ENCODE measurements around the gene ITIH5. TPM values are rescaled to one million over a fixed set of nuclear protein-coding genes. Genes with fewer than 3 reads are reported as not detected.
"Not testable (repeated sequence)": the region's sequence is repeated elsewhere in the genome, so short reads cannot be mapped to it uniquely, and the experiment has no call there.

Gene ITIH5
- total and polyA plus RNA-seq, 2 donors = 1.2 to 1.8 TPM

- not testable (repeated sequence) for H3K4me1 ChIP-seq (ENCODE audit: control insufficient read depth in 2 of 2, insufficient read depth in 2 of 2, low read length in 2 of 2); DNase-seq (ENCODE audit: low read depth in 6 of 9, low spot score in 9 of 9); H3K27me3 ChIP-seq (ENCODE audit: control insufficient read depth in 2 of 2, insufficient read depth in 1 of 2, low read length in 1 of 2); H3K27ac ChIP-seq (ENCODE audit: low read depth in 1 of 2, low read length in 1 of 2); H3K4me3 ChIP-seq (ENCODE audit: low read length in 2 of 2); H3K36me3 ChIP-seq (ENCODE audit: control insufficient read depth in 2 of 2, insufficient read depth in 2 of 2, low read length in 1 of 2)
- peaks cover 0 to 15% of the 10 kb centered on the region in 2 donors for H3K9me3 ChIP-seq (ENCODE audit: control insufficient read depth in 2 of 2, insufficient read depth in 1 of 2, low read length in 1 of 2)
Observed at GRCh38 chr10:7692368-7692767, 25.6 kb upstream of the ITIH5 start.

GRCh38 chr10:7690885-7691597 is 24.3 kb upstream of the ITIH5 start:
- H3K4me1 ChIP-seq (ENCODE audit: control insufficient read depth in 2 of 2, insufficient read depth in 2 of 2, low read length in 2 of 2); H3K36me3 ChIP-seq (ENCODE audit: control insufficient read depth in 2 of 2, insufficient read depth in 2 of 2, low read length in 1 of 2); DNase-seq (ENCODE audit: low read depth in 6 of 9, low spot score in 9 of 9); H3K27me3 ChIP-seq (ENCODE audit: control insufficient read depth in 2 of 2, insufficient read depth in 1 of 2, low read length in 1 of 2); H3K4me3 ChIP-seq (ENCODE audit: low read length in 2 of 2); H3K27ac ChIP-seq (ENCODE audit: low read depth in 1 of 2, low read length in 1 of 2): not testable (repeated sequence)
- H3K9me3 ChIP-seq (ENCODE audit: control insufficient read depth in 2 of 2, insufficient read depth in 1 of 2, low read length in 1 of 2) = peaks cover 0 to 15% of the 10 kb centered on the region in 2 donors
- 78% methylated on average over 3 of the region's 3 CpGs for WGBS

- Histone ChIP-seq H3K4me1 (ENCODE audit: control insufficient read depth in 2 of 2, insufficient read depth in 2 of 2, low read length in 2 of 2) (no peaks in the 10 kb centered on the region), H3K9me3 (ENCODE audit: control insufficient read depth in 2 of 2, insufficient read depth in 1 of 2, low read length in 1 of 2) (peaks cover 0 to 15% of the 10 kb centered on the region in 2 donors), H3K4me3 (ENCODE audit: low read length in 2 of 2) (no peak overlapping the region), H3K27me3 (ENCODE audit: control insufficient read depth in 2 of 2, insufficient read depth in 1 of 2, low read length in 1 of 2) (no peaks in the 10 kb centered on the region), H3K36me3 (ENCODE audit: control insufficient read depth in 2 of 2, insufficient read depth in 2 of 2, low read length in 1 of 2) (no peaks in the 10 kb centered on the region), H3K27ac (ENCODE audit: low read depth in 1 of 2, low read length in 1 of 2) (no peak overlapping the region)
- no peak for DNase-seq (ENCODE audit: low read depth in 6 of 9, low spot score in 9 of 9)
Observed at GRCh38 chr10:7689591-7689990, 22.8 kb upstream of the ITIH5 start.

GRCh38 chr10:7687228-7687907 is 20.6 kb upstream of the ITIH5 start:
- Histone ChIP-seq H3K27me3 (ENCODE audit: control insufficient read depth in 2 of 2, insufficient read depth in 1 of 2, low read length in 1 of 2) (no peaks in the 10 kb centered on the region), H3K27ac (ENCODE audit: low read depth in 1 of 2, low read length in 1 of 2) (no peak overlapping the region), H3K36me3 (ENCODE audit: control insufficient read depth in 2 of 2, insufficient read depth in 2 of 2, low read length in 1 of 2) (no peaks in the 10 kb centered on the region), H3K4me3 (ENCODE audit: low read length in 2 of 2) (no peak overlapping the region), H3K9me3 (ENCODE audit: control insufficient read depth in 2 of 2, insufficient read depth in 1 of 2, low read length in 1 of 2) (peaks cover 0 to 13% of the 10 kb centered on the region in 2 donors), H3K4me1 (ENCODE audit: control insufficient read depth in 2 of 2, insufficient read depth in 2 of 2, low read length in 2 of 2) (no peaks in the 10 kb centered on the region)
- 24% methylated on average over 20 of the region's 20 CpGs for WGBS
- DNase-seq (ENCODE audit: low read depth in 6 of 9, low spot score in 9 of 9) = peak; percentile 65 to 92 (median 78)

GRCh38 chr10:7686351-7687171 is 19.8 kb upstream of the ITIH5 start:
- H3K4me3 ChIP-seq (ENCODE audit: low read length in 2 of 2) = no peak overlapping the region
- no peak for DNase-seq (ENCODE audit: low read depth in 6 of 9, low spot score in 9 of 9)
- WGBS = 90% methylated on average over 13 of the region's 13 CpGs
- H3K36me3 ChIP-seq (ENCODE audit: control insufficient read depth in 2 of 2, insufficient read depth in 2 of 2, low read length in 1 of 2) = no peaks in the 10 kb centered on the region
- no peaks in the 10 kb centered on the region for H3K4me1 ChIP-seq (ENCODE audit: control insufficient read depth in 2 of 2, insufficient read depth in 2 of 2, low read length in 2 of 2)
- H3K9me3 ChIP-seq (ENCODE audit: control insufficient read depth in 2 of 2, insufficient read depth in 1 of 2, low read length in 1 of 2) = peaks cover 0 to 7% of the 10 kb centered on the region in 2 donors
- H3K27ac ChIP-seq (ENCODE audit: low read depth in 1 of 2, low read length in 1 of 2) = no peak overlapping the region
- H3K27me3 ChIP-seq (ENCODE audit: control insufficient read depth in 2 of 2, insufficient read depth in 1 of 2, low read length in 1 of 2) = no peaks in the 10 kb centered on the region

GRCh38 chr10:7680078-7680477 is 13.3 kb upstream of the ITIH5 start:
- H3K4me3 ChIP-seq (ENCODE audit: low read length in 2 of 2); DNase-seq (ENCODE audit: low read depth in 6 of 9, low spot score in 9 of 9); H3K27me3 ChIP-seq (ENCODE audit: control insufficient read depth in 2 of 2, insufficient read depth in 1 of 2, low read length in 1 of 2); H3K4me1 ChIP-seq (ENCODE audit: control insufficient read depth in 2 of 2, insufficient read depth in 2 of 2, low read length in 2 of 2); H3K9me3 ChIP-seq (ENCODE audit: control insufficient read depth in 2 of 2, insufficient read depth in 1 of 2, low read length in 1 of 2); H3K36me3 ChIP-seq (ENCODE audit: control insufficient read depth in 2 of 2, insufficient read depth in 2 of 2, low read length in 1 of 2); H3K27ac ChIP-seq (ENCODE audit: low read depth in 1 of 2, low read length in 1 of 2): not testable (repeated sequence)
- 86% methylated on average over 5 of the region's 5 CpGs for WGBS

- DNase-seq (ENCODE audit: low read depth in 6 of 9, low spot score in 9 of 9) = no peak
- Histone ChIP-seq H3K9me3 (ENCODE audit: control insufficient read depth in 2 of 2, insufficient read depth in 1 of 2, low read length in 1 of 2) (no peaks in the 10 kb centered on the region), H3K4me1 (ENCODE audit: control insufficient read depth in 2 of 2, insufficient read depth in 2 of 2, low read length in 2 of 2) (no peaks in the 10 kb centered on the region), H3K4me3 (ENCODE audit: low read length in 2 of 2) (no peak overlapping the region), H3K27ac (ENCODE audit: low read depth in 1 of 2, low read length in 1 of 2) (no peak overlapping the region), H3K36me3 (ENCODE audit: control insufficient read depth in 2 of 2, insufficient read depth in 2 of 2, low read length in 1 of 2) (no peaks in the 10 kb centered on the region), H3K27me3 (ENCODE audit: control insufficient read depth in 2 of 2, insufficient read depth in 1 of 2, low read length in 1 of 2) (peaks cover 0 to 2% of the 10 kb centered on the region in 2 donors)
- 97% methylated on average over 1 of the region's 1 CpG for WGBS
Observed at GRCh38 chr10:7679256-7679655, 12.5 kb upstream of the ITIH5 start.

GRCh38 chr10:7672341-7673134 is 5.8 kb upstream of the ITIH5 start:
- no peak overlapping the region for H3K4me3 ChIP-seq (ENCODE audit: low read length in 2 of 2)
- H3K9me3 ChIP-seq (ENCODE audit: control insufficient read depth in 2 of 2, insufficient read depth in 1 of 2, low read length in 1 of 2) = no peaks in the 10 kb centered on the region
- peaks cover 20 to 52% of the 10 kb centered on the region in 2 donors for H3K27me3 ChIP-seq (ENCODE audit: control insufficient read depth in 2 of 2, insufficient read depth in 1 of 2, low read length in 1 of 2)
- peaks cover 0 to 2% of the 10 kb centered on the region in 2 donors for H3K4me1 ChIP-seq (ENCODE audit: control insufficient read depth in 2 of 2, insufficient read depth in 2 of 2, low read length in 2 of 2)
- 95% methylated on average over 23 of the region's 23 CpGs for WGBS
- H3K27ac ChIP-seq (ENCODE audit: low read depth in 1 of 2, low read length in 1 of 2) = no peak overlapping the region
- H3K36me3 ChIP-seq (ENCODE audit: control insufficient read depth in 2 of 2, insufficient read depth in 2 of 2, low read length in 1 of 2) = no peaks in the 10 kb centered on the region
- DNase-seq (ENCODE audit: low read depth in 6 of 9, low spot score in 9 of 9) = no peak

All from thymus (tissue), 11 donors.